Adrenal gland (tissue), 12 donors: ENCODE data around the gene FREY1. TPM values are rescaled to one million over a fixed set of nuclear protein-coding genes. Genes with fewer than 3 reads are reported as not detected.

Experiments used
- DNase-seq, 7 donors: peaks; one replicate each; pipeline ENCODE4 v3.0.0-alpha.2; 2019 to 2020
- H3K27ac ChIP-seq, 5 donors: fragments of 200-600 bp; sonication (generic) in 4 of 5; 1 replicate in 3 of 5; 2 replicates in 2 of 5; pipeline versions ENCODE4 v1.5.1 to v1.8.0; 2016 to 2020; ENCODE audit warnings: mild to moderate bottlenecking in 1 of 5
- H3K27me3 ChIP-seq: fragments of 200-600 bp; 2 replicates; pipeline ENCODE4 v1.8.0; 2021
- H3K36me3 ChIP-seq, 2 donors: fragments of 200-600 bp; replicated peaks in 1 of 2; 1 replicate in 1 of 2; 2 replicates in 1 of 2; pipeline versions ENCODE4 v1.5.1 to v1.8.0; 2018 to 2022
- H3K4me1 ChIP-seq, 2 donors: fragments of 200-600 bp; replicated peaks in 1 of 2; 1 replicate in 1 of 2; 2 replicates in 1 of 2; pipeline versions ENCODE4 v1.5.1 to v1.8.0; 2018 to 2021
- H3K4me3 ChIP-seq, 4 donors: fragments of 200-600 bp; sonication (generic) in 3 of 4; one replicate each; pipeline ENCODE4 v1.5.1; 2016 to 2018
- H3K9me3 ChIP-seq, 3 donors: fragments of 200-600 bp; sonication (generic) in 1 of 3; replicated peaks in 1 of 3; 1 replicate in 2 of 3; 2 replicates in 1 of 3; pipeline versions ENCODE4 v1.5.1 to v1.8.0; 2016 to 2021
- CTCF ChIP-seq, 6 experiments: fragments of 450-650 bp in 4 of 6; fragments of 200-600 bp in 2 of 6; sonication (generic) in 1 of 6; IDR thresholded peaks; 1 replicate in 5 of 6; 2 replicates in 1 of 6; pipeline versions ENCODE4 v1.5.1 to v1.8.0; 2016 to 2021; ENCODE audit warnings: antibody characterized with exemption in 6 of 6, mild to moderate bottlenecking in 2 of 6, moderate library complexity in 1 of 6
- POLR2A ChIP-seq, 2 donors: fragments of 450-650 bp; IDR thresholded peaks; one replicate each; pipeline ENCODE4 v1.6.1; 2017; ENCODE audit warnings: antibody characterized with exemption in 2 of 2, mild to moderate bottlenecking in 2 of 2, moderate library complexity in 1 of 2
- WGBS, 4 donors: extraction: QIAGEN DNeasy Blood & Tissue Kit in 2 of 4; methylation state at CpG; one replicate each; pipeline versions ENCODE4 v1.1.5 to v1.1.7; 2013 to 2017; 5-methylcytosine and 5-hydroxymethylcytosine counted together
- intact Hi-C, 2 donors: fragments of 100-400 bp; cut with DNase I; formaldehyde crosslinking; loops; one replicate each; pipeline versions ENCODE4 v1.14.1 to v1.15.0; 2022 to 2023
- polyA plus RNA-seq, 3 donors: library from polyadenylated mRNA; stranded (reverse); fragments of 200-250 nt in 2 of 3; fragments of 350-450 nt in 1 of 3; fragmentation: Illumina TruSeq in 1 of 3; extraction: RNeasy Lipid Tissue Mini Kit (QIAGEN cat#74804) in 1 of 3; gene quantifications; one replicate each; pipeline ENCODE4 v1.2.3, GENCODE V29; 2013 to 2014
- total RNA-seq, 9 donors: library from RNA; depleted of rRNA in 4 of 9; stranded (reverse); fragments of >200 nt in 4 of 9; fragments of 120-200 nt in 1 of 9; fragmentation: NEBNext Ultra II Directional in 1 of 9; extraction: Animal tissue kit (Norgen Biotek cat#: 25700) in 1 of 9; gene quantifications; one replicate each; pipeline versions ENCODE4 v1.1.0 to v1.2.4, GENCODE V29; 2013 to 2023
- donor health status: healthy with polysubstance abuse.
- donor health status: Bipolar disorder and iron deficiency.
- donor health status: DM: yes; HTN: yes; CAD: no.
- donor health status: DM: no; HTN: no; CAD: no.
- donor health status: DM: no; HTN: no; CAD: no.
- donor health status: DM: yes; HTN: yes; CAD: no.

The FREY1 gene
- total and polyA plus RNA-seq, 12 donors = 0.30 to 1.2 (median 0.79) TPM; not detected in 5

DNA sequence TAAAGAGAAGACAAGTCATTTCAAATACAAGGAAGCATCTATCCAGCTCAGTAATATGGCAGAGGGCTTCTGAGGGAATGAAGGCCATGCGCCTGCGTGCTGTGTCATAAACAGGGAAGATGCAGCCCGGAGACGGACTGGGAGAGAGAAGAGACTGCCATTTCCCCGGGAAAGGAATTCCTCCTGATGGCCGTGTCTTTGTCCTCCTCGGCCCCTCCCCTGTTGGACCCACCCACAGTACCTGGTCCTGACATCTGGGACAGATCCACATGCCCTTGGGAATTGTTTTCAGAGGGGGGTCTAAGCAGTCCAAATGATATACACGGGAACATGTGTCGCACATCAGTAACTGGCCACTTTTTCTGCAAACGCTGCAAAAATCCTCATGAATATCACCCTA is 30.8 kb upstream of the FREY1 start:
- intact Hi-C loops = no loop called here

GRCh38 chr11:45936511-45937054 is 29.5 kb upstream of the FREY1 start:
- Histone ChIP-seq H3K36me3 (peaks cover 0 to 63% of the 10 kb centered on the region in 2 donors), H3K27ac (no peak overlapping the region), H3K4me3 (no peak overlapping the region), H3K9me3 (no peaks in the 10 kb centered on the region), H3K27me3 (no peaks in the 10 kb centered on the region), H3K4me1 (peaks cover 0 to 10% of the 10 kb centered on the region in 2 donors)
- intact Hi-C loops = no loop called here
- TF ChIP-seq POLR2A (IDR thresholded peaks at IDR 0.05) (no peak), CTCF (IDR thresholded peaks at IDR 0.05) (no peak)
- DNase-seq = peak in 1 of 7 donors; percentile 54
- WGBS, 4 donors = 51 to 69% (median 56%) methylated on average over 4 of the region's 4 CpGs

More for the DNA sequence above, 30.8 kb upstream of the FREY1 start:
- H3K9me3 ChIP-seq = no peaks in the 10 kb centered on the region
- H3K4me1 ChIP-seq = peaks cover 0 to 6% of the 10 kb centered on the region in 2 donors
- TF ChIP-seq POLR2A (IDR thresholded peaks at IDR 0.05) (no peak), CTCF (IDR thresholded peaks at IDR 0.05) (no peak)
- no peaks in the 10 kb centered on the region for H3K27me3 ChIP-seq
- no peak for DNase-seq
- no peak overlapping the region for H3K4me3 ChIP-seq
- H3K27ac ChIP-seq = no peak overlapping the region
- peaks cover 0 to 67% of the 10 kb centered on the region in 2 donors for H3K36me3 ChIP-seq
- WGBS, 4 donors = 88 to 93% (median 92%) methylated on average over 10 of the region's 10 CpGs

DNA sequence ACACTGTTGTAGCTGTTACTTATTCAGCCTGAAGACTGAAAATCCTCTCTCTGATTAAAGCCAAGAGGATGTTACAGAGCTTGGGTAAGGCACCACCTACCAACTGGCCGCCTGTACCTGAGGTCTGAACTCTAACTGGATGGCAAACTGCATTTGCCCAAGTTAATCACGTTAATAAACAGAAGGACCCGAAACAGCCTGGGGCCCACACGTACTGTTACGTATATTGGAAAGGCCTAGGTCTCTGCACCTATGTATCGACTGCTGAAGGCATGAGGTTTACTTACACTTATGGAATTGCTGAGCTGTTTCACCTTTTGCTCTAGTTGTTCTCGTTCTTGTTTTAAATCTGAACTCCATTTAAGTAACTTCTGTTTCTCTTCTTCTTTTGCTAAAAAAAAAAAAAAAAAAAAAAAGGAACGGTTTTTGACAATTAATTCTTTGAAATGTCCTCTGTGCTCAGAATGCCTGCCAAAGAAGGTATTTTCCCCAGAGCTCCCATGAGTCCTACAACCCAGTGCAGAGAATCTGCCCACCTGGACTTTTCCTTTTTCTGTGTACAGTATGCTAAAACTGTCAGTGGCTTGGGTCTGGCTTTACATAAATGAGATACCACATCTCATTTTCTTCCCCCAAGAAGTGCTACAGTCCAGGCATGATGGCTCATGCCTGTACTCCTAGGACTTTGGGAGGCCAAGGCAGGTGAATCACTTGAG is 28.4 kb upstream of the FREY1 start:
- TF ChIP-seq CTCF (IDR thresholded peaks at IDR 0.05) = no peak
- TF ChIP-seq POLR2A (IDR thresholded peaks at IDR 0.05) = no peak
- Histone ChIP-seq H3K4me1 (peaks cover 0 to 14% of the 10 kb centered on the region in 2 donors), H3K4me3 (no peak overlapping the region), H3K36me3 (peaks cover 0 to 54% of the 10 kb centered on the region in 2 donors), H3K27me3 (no peaks in the 10 kb centered on the region), H3K27ac (no peak overlapping the region), H3K9me3 (no peaks in the 10 kb centered on the region)
- no peak for DNase-seq
- intact Hi-C loops = no loop called here
- WGBS, 4 donors = 82 to 89% (median 84%) methylated on average over 8 of the region's 8 CpGs

- Histone ChIP-seq H3K4me3 (no peak overlapping the region), H3K4me1 (peaks cover 0 to 14% of the 10 kb centered on the region in 2 donors), H3K36me3 (peaks cover 0 to 54% of the 10 kb centered on the region in 2 donors), H3K27ac (no peak overlapping the region), H3K27me3 (no peaks in the 10 kb centered on the region), H3K9me3 (no peaks in the 10 kb centered on the region)
- TF ChIP-seq POLR2A (IDR thresholded peaks at IDR 0.05) = no peak
- TF ChIP-seq CTCF (IDR thresholded peaks at IDR 0.05) = no peak
- DNase-seq = peak in 1 of 7 donors; percentile 9
- WGBS, 4 donors = 73 to 80% (median 79%) methylated on average over 10 to 12 of the region's 12 CpGs
- intact Hi-C loops = no loop called here
These were observed 27.7 kb upstream of the FREY1 start for GRCh38 chr11:45934580-45935318.
